HG03064 (cell line): ENCODE measurements around the gene IGFBP2.

Experiments
- ATAC-seq: cut with Tn5 transposase; IDR thresholded peaks from one replicate; pipeline ENCODE4 v1.9.1; 2021; ENCODE audit warnings: low read depth; ENCODE audit not compliant: unreplicated experiment

The IGFBP2 gene

DNA sequence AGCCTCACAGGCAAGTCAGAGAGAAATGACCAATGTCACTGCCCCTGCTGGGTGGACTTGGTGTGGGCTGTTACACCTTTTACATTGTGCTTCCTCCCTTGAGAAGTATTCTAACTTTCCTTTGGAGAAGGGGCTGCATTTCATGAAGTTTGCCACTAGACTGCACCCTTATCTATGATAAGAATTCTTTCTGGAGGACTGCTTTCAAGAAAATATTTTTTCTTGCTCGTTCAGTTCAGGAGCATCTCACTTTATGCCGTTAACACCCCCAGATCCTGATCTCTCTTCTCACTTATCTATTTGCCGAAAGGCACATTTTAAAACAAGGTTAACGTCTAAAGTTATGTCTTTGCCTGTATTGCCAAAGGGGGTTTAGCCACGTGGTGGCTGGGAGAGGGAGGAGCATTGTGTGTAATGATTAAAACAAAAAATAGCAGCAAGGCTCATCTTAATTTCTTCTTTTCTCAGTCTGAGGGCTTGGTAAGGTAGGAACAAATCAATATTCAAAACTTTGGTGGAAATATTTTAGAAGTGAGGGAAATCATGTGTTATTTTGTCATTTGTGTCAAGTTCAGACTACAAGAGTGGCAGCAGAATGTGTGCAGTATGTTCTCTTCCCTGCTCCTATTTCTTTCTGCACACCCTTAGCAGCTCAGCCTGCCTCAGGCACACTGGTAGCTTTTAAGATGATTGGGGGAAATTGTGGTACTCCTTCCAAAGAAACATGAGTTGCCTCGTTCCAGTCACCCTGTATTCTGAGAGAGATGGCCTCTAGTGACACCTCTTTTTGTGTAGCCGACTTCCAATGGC lies 63.7 kb downstream of the IGFBP2 start:
- ATAC-seq, result no peak

DNA sequence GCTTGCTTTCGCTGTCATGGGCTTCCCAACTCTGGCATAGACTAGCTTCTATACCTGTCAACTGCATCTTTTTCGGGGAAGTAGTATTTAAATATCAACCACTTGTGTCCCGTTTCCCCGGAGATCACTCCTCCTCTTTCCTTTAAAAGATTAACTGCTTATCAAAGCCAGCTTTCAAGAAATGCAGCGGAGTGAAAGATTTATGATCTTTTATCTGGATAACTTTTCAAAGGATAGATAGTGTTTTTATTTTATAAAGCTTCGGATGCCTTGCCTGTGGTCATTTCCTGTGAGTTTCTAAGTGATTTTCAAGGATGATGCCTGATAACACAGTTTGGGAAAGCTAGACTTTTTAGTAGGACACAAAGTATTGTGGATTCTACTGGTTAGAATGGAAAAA lies 65.1 kb downstream of the IGFBP2 start:
- no peak for ATAC-seq

DNA sequence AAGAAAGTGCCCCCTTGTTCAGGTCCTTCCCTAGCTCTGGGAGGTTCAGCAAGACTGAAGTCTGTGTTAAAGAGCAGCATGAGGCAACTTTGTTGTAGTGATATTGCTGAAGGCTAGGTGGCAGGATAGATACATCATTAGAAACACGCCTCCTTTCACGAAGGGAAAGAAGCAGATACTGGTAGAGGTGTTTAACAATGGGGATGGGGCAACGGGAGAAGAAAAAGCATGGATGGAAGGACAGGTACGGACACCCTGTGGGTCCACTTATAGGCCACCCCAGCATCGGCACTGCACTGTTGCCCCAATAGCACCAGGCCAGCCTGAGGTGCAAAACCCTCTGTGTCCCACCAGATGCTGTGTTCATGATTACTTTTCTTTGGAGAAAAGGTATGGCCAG lies 65.7 kb downstream of the IGFBP2 start:
- no peak for ATAC-seq

DNA sequence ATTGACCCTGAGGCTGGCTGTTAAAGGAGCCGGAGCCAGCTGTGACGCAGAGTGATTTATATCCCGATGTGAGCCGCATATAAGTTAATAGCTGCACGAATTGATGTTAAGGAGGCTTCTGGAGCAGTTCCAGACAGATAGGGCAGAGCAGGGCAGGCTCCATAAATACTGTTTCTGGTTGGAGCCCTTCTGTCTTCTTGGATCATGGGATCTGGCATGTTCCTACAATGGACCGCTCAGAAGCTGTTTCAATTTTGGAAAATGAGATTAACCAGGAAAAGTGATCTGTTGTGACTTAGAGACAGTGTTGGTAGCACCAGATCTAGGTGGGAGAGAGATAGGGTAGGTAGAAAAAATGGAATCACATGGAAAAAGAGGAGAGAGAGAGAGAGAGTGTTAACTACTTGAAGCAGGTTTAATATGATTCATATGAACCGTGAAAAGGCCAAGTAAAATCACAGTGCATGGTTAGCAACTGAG lies 66.9 kb downstream of the IGFBP2 start:
- ATAC-seq, result no peak

DNA sequence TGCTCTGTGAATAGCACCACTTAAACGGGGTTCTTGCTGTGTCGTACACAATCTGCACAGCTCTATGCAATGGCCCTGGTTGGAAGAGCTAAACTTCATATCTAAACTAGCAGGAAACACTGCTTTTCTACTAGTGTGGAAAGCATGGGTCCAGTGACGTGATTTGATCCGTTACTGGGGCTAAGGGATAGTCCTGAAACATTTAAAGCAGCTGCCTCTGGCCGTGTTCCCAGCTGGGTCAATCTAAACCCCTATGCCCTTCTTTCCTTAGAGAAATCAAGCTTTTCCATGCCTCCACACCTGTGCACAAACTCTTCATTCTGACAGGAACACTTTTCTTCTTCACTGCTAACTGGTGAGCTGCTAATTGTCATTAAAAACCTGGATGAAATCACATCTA lies 67.6 kb downstream of the IGFBP2 start:
- no peak for ATAC-seq

DNA sequence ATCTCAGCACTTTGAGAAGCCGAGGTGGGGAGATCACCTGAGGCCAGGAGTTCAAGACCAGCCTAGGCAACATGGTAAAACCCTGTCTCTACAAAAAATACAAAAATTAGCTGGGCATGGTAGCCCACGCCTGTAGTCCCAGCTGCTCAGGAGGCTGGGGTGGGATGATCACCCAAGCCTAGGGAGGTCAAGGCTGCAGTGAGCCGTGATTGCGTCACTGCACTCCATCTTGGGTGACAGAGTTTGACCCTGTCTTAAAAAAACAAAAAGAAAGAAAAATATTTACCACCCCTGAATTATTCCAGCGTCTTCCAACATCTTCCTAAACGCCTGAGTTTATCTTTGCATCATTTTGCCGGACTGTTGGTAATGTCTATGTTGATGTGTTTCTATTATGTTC lies 68.3 kb downstream of the IGFBP2 start:
- ATAC-seq, result no peak

DNA sequence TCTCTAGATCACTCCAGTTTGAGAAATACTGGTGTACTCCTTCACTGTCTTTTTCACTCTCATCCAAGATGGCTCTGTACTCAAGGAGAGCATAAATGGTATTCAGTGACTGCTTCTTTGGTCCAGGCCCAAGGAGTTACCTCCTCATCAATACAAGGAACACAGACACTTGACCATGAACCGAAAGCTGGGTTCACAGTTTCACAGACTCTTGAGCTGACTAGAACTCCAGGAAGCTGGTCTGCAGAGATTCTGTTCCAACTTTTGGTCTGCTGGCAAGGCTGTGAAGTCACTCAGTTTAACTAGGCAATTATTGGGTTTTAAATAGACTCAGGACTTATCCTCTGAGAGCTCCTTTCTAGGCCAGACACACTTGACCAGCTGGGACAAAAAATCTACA lies 69.5 kb downstream of the IGFBP2 start:
- no peak for ATAC-seq

DNA sequence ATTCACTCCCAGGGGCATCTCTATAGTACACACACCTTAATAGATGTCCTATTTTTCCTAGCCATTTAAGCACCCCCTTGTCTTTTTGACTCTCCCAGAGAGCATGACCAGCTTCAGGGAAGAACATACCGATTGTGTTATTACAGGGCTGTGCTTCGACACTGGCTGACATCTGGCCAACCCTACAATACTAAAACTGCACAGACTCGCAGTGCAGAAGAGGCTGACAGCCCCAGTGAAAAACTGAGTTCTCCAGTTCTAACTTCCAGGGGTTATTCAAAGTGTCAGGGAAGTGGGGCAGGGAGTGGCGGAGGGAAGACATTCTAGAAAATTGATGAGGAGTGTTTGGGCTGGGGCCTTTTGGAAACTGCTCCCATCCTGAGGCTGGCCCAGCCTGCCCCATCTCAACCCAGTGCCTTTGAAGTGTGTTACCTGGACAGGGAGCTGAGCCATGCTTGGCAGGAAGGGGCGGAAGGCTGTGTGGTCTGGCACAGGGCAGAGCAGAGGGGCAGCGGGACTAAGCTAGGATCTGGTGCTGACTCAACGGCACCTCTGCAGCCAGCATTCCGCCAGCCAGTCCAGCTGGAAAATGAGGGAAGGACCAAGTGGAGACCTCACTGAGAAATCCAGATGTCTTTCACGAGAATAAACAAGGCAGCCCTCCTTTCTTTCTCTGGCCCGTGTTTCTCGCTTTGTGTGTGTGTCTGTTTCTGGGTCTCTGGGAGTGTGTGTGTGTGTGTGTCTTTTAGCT lies 77.5 kb downstream of the IGFBP2 start:
- ATAC-seq, result no peak

DNA sequence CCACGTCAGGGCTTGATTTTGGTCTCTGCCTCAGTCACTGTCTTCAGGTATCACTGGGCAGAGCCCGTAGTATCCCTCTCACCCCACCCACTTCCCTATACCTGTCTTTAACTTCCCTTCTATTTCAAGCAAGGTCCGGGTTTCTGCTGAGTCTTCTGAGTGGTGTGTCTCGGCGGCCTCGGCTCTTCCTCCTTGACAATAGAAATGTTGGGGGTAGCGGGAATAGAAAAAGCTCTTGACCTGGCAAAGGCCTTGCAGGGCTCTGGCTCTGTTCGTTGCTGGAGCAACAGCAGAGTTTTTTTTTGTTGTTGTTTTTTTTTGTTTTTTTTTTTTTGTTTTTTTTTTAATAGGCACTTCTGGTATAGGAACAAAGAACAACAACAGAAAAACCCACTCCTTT lies 78.1 kb downstream of the IGFBP2 start:
- ATAC-seq, result no peak

DNA sequence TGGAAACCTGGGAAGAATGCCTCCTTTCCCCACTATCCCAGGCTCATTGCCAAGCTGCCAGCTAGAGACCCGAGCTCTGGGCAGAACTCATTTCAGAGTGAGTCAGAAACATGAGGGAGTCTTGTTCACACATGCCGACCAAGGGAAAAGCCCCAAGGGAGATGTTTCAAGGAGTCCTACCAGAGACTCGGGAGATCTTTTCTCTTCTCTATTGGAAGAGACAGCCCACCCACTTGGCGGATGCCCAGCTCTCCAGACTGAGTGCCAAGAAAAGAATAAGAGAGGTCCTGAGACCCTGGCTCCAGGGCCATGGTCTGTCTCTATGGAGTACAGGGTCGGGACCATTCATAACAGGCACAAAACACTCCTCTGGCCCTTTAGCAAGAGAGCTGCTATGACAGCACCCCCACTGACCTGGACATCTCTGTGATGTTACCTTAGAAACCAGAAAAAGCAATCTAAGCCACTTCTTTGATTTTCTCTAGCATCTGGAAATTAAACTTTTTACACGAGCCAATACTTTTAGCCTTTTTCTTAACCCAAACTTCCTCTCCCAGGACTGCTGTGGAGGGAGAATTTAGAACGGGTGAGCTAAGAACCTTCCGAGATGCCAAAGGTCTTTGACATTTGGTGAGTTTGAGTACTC lies 80.6 kb downstream of the IGFBP2 start:
- no peak for ATAC-seq
